GM12878 (cell line): Measurements from ENCODE around the gene VANGL2. TPM values are rescaled to one million over a fixed set of nuclear protein-coding genes. Genes with fewer than 3 reads are reported as not detected.

ENCODE experiments used
- ATAC-seq: fragments of 200-7000 bp; cut with Tn5 transposase; 3 replicates; pipeline ENCODE4 v1.9.1; 2020; ENCODE audit warnings: mild to moderate bottlenecking, moderate library complexity
- BruUV-seq: library from RNA; stranded (reverse); fragments of 400-500 nt; replicated peaks from 2 replicates; lab custom pipeline; 2021; lab: Mats Ljungman, UMichigan
- CTCF ChIA-PET: fragments of 300-600 bp; sonication (Branson Sonifier 250); formaldehyde crosslinking; extraction: SDS; loops from one replicate; lab custom pipeline; 2021; ENCODE audit warnings: inconsistent platforms; lab: Yijun Ruan, JAX
- POLR2A ChIA-PET: fragments of 350-600 bp; formaldehyde crosslinking; extraction: SDS; loops from one replicate; lab custom pipeline; 2021; ENCODE audit warnings: inconsistent platforms; lab: Charles Lee
- RAD21 ChIA-PET: fragments of 300-600 bp; sonication (Branson Sonifier 250); formaldehyde crosslinking; loops from one replicate; lab custom pipeline; 2023; ENCODE audit warnings: antibody characterized with exemption; ENCODE audit not compliant: unreplicated experiment; lab: Charles Lee
- SMC1A ChIA-PET: fragments of 300-600 bp; sonication (Branson Sonifier 250); formaldehyde crosslinking; loops from one replicate; lab custom pipeline; 2023; ENCODE audit not compliant: unreplicated experiment, uncharacterized antibody; lab: Charles Lee
- DNase-seq: peaks from one replicate; pipeline ENCODE4 v3.0.0-alpha.2; 2011; ENCODE audit warnings: low read depth, low spot score
- FAIRE-seq: peaks from 3 replicates; lab custom pipeline; 2011; peaks lifted over from hg19 to GRCh38; lab: Jason Lieb, UNC
- H2AFZ ChIP-seq: 2 replicates; pipeline ENCODE4 v1.6.0; 2011; ENCODE audit warnings: low read depth, low read length, control low read depth; ENCODE audit not compliant: control insufficient read depth
- H3K27ac ChIP-seq: 2 replicates; pipeline ENCODE4 v1.5.1; 2011; ENCODE audit warnings: control low read depth; ENCODE audit not compliant: control insufficient read depth, insufficient read depth
- H3K27me3 ChIP-seq, 2 experiments: replicated peaks in 1 of 2; 2 replicates each; pipeline versions ENCODE4 v1.6.0 to v1.6.1; 2011; ENCODE audit warnings: low read length in 1 of 2; ENCODE audit not compliant: control insufficient read depth in 2 of 2, insufficient read depth in 2 of 2
- H3K36me3 ChIP-seq, 2 experiments: 2 replicates each; pipeline ENCODE4 v1.5.1; 2011; ENCODE audit warnings: low read length in 1 of 2; ENCODE audit not compliant: control insufficient read depth in 2 of 2, insufficient read depth in 2 of 2
- H3K4me1 ChIP-seq: 2 replicates; pipeline ENCODE4 v1.6.1; 2011; ENCODE audit warnings: mild to moderate bottlenecking, low read length, moderate library complexity, mixed read lengths; ENCODE audit not compliant: control insufficient read depth, insufficient read depth
- H3K4me2 ChIP-seq: 2 replicates; pipeline ENCODE4 v1.6.0; 2011; ENCODE audit warnings: control low read depth; ENCODE audit not compliant: control insufficient read depth, insufficient read depth
- H3K4me3 ChIP-seq: fragments of 200-600 bp; sonication (generic); 2 replicates; pipeline ENCODE4 v1.5.1; 2016
- H3K79me2 ChIP-seq: 2 replicates; pipeline ENCODE4 v1.6.0; 2011; ENCODE audit warnings: low read length; ENCODE audit not compliant: control insufficient read depth, insufficient read depth
- H3K9ac ChIP-seq: 2 replicates; pipeline ENCODE4 v1.8.0; 2011; ENCODE audit warnings: low read length, control low read depth, mixed read lengths; ENCODE audit not compliant: control insufficient read depth, insufficient read depth
- H3K9me3 ChIP-seq: replicated peaks from 3 replicates; pipeline ENCODE4 v1.5.1; 2011; ENCODE audit warnings: mild to moderate bottlenecking, low read length; ENCODE audit not compliant: control insufficient read depth, insufficient read depth
- H4K20me1 ChIP-seq: 2 replicates; pipeline ENCODE4 v1.6.0; 2011; ENCODE audit not compliant: control insufficient read depth, insufficient read depth
- ATF7 ChIP-seq: fragments of 450-650 bp; IDR thresholded peaks from 2 replicates; pipeline ENCODE4 v1.6.1; 2016; ENCODE audit warnings: low read depth, mild to moderate bottlenecking
- CEBPB ChIP-seq, 2 experiments: fragments of 150-350 bp in 1 of 2; IDR thresholded peaks; 2 replicates each; pipeline ENCODE4 v1.6.1; 2012 to 2014; ENCODE audit warnings: low read depth in 2 of 2, low read length in 2 of 2, borderline replicate concordance in 1 of 2, inconsistent platforms in 1 of 2
- CREB1 ChIP-seq: IDR thresholded peaks from 2 replicates; pipeline ENCODE4 v1.6.1; 2012; ENCODE audit warnings: low read depth, mild to moderate bottlenecking, inconsistent platforms
- FOS ChIP-seq: IDR thresholded peaks from 3 replicates; pipeline ENCODE4 v1.6.1; 2011; ENCODE audit warnings: borderline replicate concordance; ENCODE audit not compliant: insufficient read length; ENCODE audit errors: extremely low read depth
- MEF2B ChIP-seq: fragments of 450-650 bp; IDR thresholded peaks from 2 replicates; pipeline ENCODE4 v1.6.1; 2018; ENCODE audit warnings: mild to moderate bottlenecking, moderate library complexity; ENCODE audit not compliant: partially characterized antibody, poor library complexity, severe bottlenecking
- POU2F2 ChIP-seq: IDR thresholded peaks from 3 replicates; pipeline ENCODE4 v1.6.1; 2011; ENCODE audit warnings: low read depth, mild to moderate bottlenecking, low read length, borderline replicate concordance
- SIX5 ChIP-seq: IDR thresholded peaks from 2 replicates; pipeline ENCODE4 v1.6.1; 2011; ENCODE audit warnings: mild to moderate bottlenecking, low read depth, low read length, moderate library complexity; ENCODE audit not compliant: severe bottlenecking
- SMAD5 ChIP-seq: IDR thresholded peaks from 2 replicates; pipeline ENCODE4 v1.6.1; 2016; ENCODE audit warnings: antibody characterized with exemption, low read depth
- WGBS: methylation state at CpG from one replicate; pipeline ENCODE4 v1.1.6; 2016; ENCODE audit warnings: low lambda C conversion rate; ENCODE audit not compliant: insufficient replicate concordance, insufficient coverage; ENCODE audit errors: missing lambda C conversion rate; 5-methylcytosine and 5-hydroxymethylcytosine counted together
- in situ Hi-C: fragments of 300-500 bp; cut with MboI; formaldehyde crosslinking; loops from 9 replicates; pipeline ENCODE4 v1.14.3; 2018; ENCODE audit warnings: mixed read lengths
- intact Hi-C: fragments of 100-400 bp; cut with micrococcal nuclease; formaldehyde crosslinking; loops from one replicate; pipeline ENCODE4 v1.14.2; 2022; ENCODE audit not compliant: unreplicated experiment
- polyA plus RNA-seq, 11 experiments: library from polyadenylated mRNA; depleted of rRNA in 4 of 11; unstranded in 6 of 11; stranded (reverse) in 5 of 11; fragments of >200 nt; fragmentation: Nextera tagmentation in 4 of 11; fragmentation: Illumina TruSeq in 1 of 11; extraction: Ambion mirVana in 4 of 11; extraction: Trizol in 1 of 11; gene quantifications; 1 replicate in 1 of 11; 2 replicates in 10 of 11; pipeline versions ENCODE4 v1.2.1 to v1.2.3, GENCODE V29; 2011 to 2016; ENCODE audit warnings: inconsistent platforms in 2 of 11, missing spikeins in 2 of 11, low read depth in 1 of 11
- total RNA-seq, 4 experiments: library from RNA; depleted of rRNA in 3 of 4; stranded (reverse); fragments of >200 nt in 3 of 4; fragmentation: Illumina TruSeq in 1 of 4; extraction: Trizol in 1 of 4; gene quantifications; 2 replicates each; pipeline versions ENCODE4 v1.2.1 to v1.2.3, GENCODE V29; 2013 to 2021
- TF ChIP-seq, protein P1 (sequence below): IDR thresholded peaks from 2 replicates; pipeline ENCODE4 v1.6.1; 2011; ENCODE audit warnings: low read depth, low read length, improper control_type of control experiment, borderline replicate concordance

VANGL2 gene
- total and polyA plus RNA-seq, 10 of the 15 experiments (the other 5 are each of a cell fraction or from before 2014, with no cell fraction given), result 0.10 to 5.0 (median 0.27) TPM

DNA sequence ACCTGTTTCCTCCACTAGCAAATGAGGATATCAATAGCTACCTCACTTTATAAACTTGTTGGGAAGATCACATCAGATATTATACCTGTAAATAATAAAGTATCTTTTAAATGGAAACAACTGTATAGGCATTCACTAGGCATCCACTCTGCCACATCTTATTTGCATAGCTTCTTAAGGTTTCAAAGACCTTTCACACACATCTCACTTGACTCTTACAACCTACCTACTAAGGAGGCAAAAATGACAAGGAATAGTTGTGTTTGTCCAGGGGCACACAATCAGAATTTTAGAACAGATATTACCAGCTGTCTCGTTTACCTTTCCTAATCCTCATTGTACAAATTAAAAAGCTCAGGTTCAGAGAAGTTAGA, 51.5 kb downstream of the VANGL2 start:
- RAD21 ChIA-PET, result interaction anchor here (0.7 to 2.1 kb wide), 22 partner anchors 9 to 154 kb away, joined by 3 to 33 read pairs (median 5); no protein-coding TSS in a partner anchor

More for the DNA sequence above, 51.5 kb downstream of the VANGL2 start:
- no TSS peak for BruUV-seq
- FAIRE-seq (peak; percentile 44), DNase-seq (no peak), ATAC-seq (peak; percentile 36; the same call in 2 of the 3 replicates)
- Histone ChIP-seq H3K4me1 (peaks cover 48% of the 10 kb centered on the region), H3K9ac (peak overlapping the region; percentile 59), H4K20me1 (no peaks in the 10 kb centered on the region), H3K79me2 (no peaks in the 10 kb centered on the region), H3K4me2 (peak overlapping the region; percentile 63), H3K9me3 (no peaks in the 10 kb centered on the region; the same call in 2 of the 3 replicates), H3K4me3 (peak overlapping the region; percentile 9; the same call in 1 of the 2 replicates), H2AFZ (peak overlapping the region; percentile 83), H3K27ac (peak overlapping the region; percentile 82), H3K27me3 (no peaks in the 10 kb centered on the region), H3K36me3 (no peaks in the 10 kb centered on the region)
- WGBS, result 41% methylated on average over 1 of the region's 1 CpG
- in situ Hi-C loops (no loop called here), intact Hi-C loops (loop anchor here (5.0 kb wide), 2 partner anchors 70 to 95 kb away; partner anchors contain the start of gene SLAMF6)
- CTCF ChIA-PET, result interaction anchor here (0.9 to 2.3 kb wide), 18 partner anchors 8 to 157 kb away, joined by 3 to 12 read pairs (median 4); no protein-coding TSS in a partner anchor
- POLR2A ChIA-PET, result interaction anchor here (1.0 to 3.0 kb wide), 12 partner anchors 8 to 126 kb away, joined by 3 to 14 read pairs (median 6); partner anchors contain the start of gene SLAMF6
- TF ChIP-seq FOS (no peak), ATF7 (no peak), SMAD5 (no peak), CREB1 (0 out of 2 replicates have a peak, but pooled peaks have one; percentile 3), POU2F2 (peak; percentile 64; the same call in 2 of the 3 replicates), SIX5 (no peak), MEF2B (no peak), CEBPB (IDR thresholded peaks at IDR 0.05; ENCODE audit: borderline replicate concordance in 1 of 2, low read depth in 2 of 2, low read length in 2 of 2) (no peak)
- TF ChIP-seq, protein P1, sequence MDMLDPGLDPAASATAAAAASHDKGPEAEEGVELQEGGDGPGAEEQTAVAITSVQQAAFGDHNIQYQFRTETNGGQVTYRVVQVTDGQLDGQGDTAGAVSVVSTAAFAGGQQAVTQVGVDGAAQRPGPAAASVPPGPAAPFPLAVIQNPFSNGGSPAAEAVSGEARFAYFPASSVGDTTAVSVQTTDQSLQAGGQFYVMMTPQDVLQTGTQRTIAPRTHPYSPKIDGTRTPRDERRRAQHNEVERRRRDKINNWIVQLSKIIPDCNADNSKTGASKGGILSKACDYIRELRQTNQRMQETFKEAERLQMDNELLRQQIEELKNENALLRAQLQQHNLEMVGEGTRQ, result no peak
- SMC1A ChIA-PET, result interaction anchor here (0.7 to 4.5 kb wide), 28 partner anchors 9 to 324 kb away, joined by 3 to 68 read pairs (median 6); partner anchors contain the start of gene SLAMF6
